Activated naive CD8-positive, alpha-beta T cell treated with anti-CD3 and anti-CD28 coated beads, Interleukin-2, amount 10 ng/mL, durations not matched to agents 7 days and 5 days (primary cell): ENCODE results near the gene CAPN14. TPM values are rescaled to one million over a fixed set of nuclear protein-coding genes. Genes with fewer than 3 reads are reported as not detected.

Experiments used
- ATAC-seq: fragments of 150-1000 bp; cut with Tn5 transposase; one replicate; pipeline ENCODE4 v1.10.0; 2021; ENCODE audit warnings: low read depth, moderate library complexity
- POLR2A ChIA-PET: fragments of 350-600 bp; sonication (Branson Sonifier 250); formaldehyde crosslinking; loops from one replicate; lab custom pipeline; 2021; ENCODE audit warnings: antibody characterized with exemption; lab: Charles Lee
- DNase-seq: peaks from one replicate; pipeline ENCODE4 v3.0.0; 2021
- H3K27ac Mint-ChIP-seq: one replicate; pipeline ENCODE4 v1.8.0; 2022; ENCODE audit warnings: mild to moderate bottlenecking, mixed read lengths
- H3K27me3 Mint-ChIP-seq: one replicate; pipeline ENCODE4 v1.8.0; 2022; ENCODE audit warnings: mild to moderate bottlenecking, moderate library complexity, mixed read lengths
- H3K36me3 Mint-ChIP-seq: one replicate; pipeline ENCODE4 v1.8.0; 2021; ENCODE audit warnings: mild to moderate bottlenecking, mixed read lengths
- H3K4me1 Mint-ChIP-seq: one replicate; pipeline ENCODE4 v1.8.0; 2021; ENCODE audit warnings: mixed read lengths
- H3K4me3 Mint-ChIP-seq: one replicate; pipeline ENCODE4 v1.8.0; 2022; ENCODE audit warnings: mild to moderate bottlenecking, moderate library complexity, mixed read lengths
- H3K9me3 Mint-ChIP-seq: one replicate; pipeline ENCODE4 v1.8.0; 2021; ENCODE audit warnings: mixed read lengths
- total RNA-seq, 2 experiments: library from RNA; stranded (reverse); gene quantifications; one replicate each; pipeline ENCODE4 v1.2.3, GENCODE V29; 2021

Gene CAPN14
- total RNA-seq, 2 experiments from 2014 or later: 0.17 to 0.28 TPM

- POLR2A ChIA-PET: no interaction called here
- H3K4me1 Mint-ChIP-seq: peaks cover 4% of the 10 kb centered on the region
- no peaks in the 10 kb centered on the region for H3K9me3 Mint-ChIP-seq
- H3K4me3 Mint-ChIP-seq: no peak overlapping the region
- no peaks in the 10 kb centered on the region for H3K36me3 Mint-ChIP-seq
- DNase-seq (no peak), ATAC-seq (no peak)
- H3K27ac Mint-ChIP-seq: no peak overlapping the region
- H3K27me3 Mint-ChIP-seq: peaks cover 23% of the 10 kb centered on the region
Observed at GRCh38 chr2:31226266-31226665, 9.0 kb upstream of the CAPN14 start.

DNA sequence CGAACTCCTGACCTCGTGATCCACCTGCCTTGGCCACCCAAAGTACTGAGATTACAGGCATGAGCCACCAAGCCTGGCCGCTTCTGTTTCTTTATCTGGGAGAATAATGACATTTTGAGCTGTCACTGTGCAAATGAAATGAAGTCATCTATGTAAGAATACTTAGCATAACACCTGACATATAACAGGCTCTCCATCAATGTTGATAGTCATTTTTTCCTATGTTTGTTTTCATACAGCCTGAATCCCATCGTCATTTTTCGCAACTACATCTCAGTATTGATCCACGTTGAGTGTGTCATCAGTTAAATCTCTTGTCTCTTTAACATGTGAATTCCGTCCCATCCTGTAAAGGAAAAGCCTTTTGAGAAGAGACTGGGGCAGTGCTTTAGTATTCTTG is 6.4 kb upstream of the CAPN14 start:
- POLR2A ChIA-PET: no interaction called here
- Mint-ChIP-seq H3K27me3 (peaks cover 23% of the 10 kb centered on the region), H3K36me3 (no peaks in the 10 kb centered on the region), H3K4me1 (peaks cover 7% of the 10 kb centered on the region), H3K4me3 (no peak overlapping the region), H3K9me3 (no peaks in the 10 kb centered on the region), H3K27ac (no peak overlapping the region)
- DNase-seq: no peak
- ATAC-seq: no peak

- Mint-ChIP-seq H3K27ac (no peak overlapping the region), H3K27me3 (peaks cover 21% of the 10 kb centered on the region), H3K4me1 (peaks cover 7% of the 10 kb centered on the region), H3K4me3 (no peak overlapping the region), H3K9me3 (no peaks in the 10 kb centered on the region), H3K36me3 (no peaks in the 10 kb centered on the region)
- ATAC-seq: no peak
- DNase-seq: no peak
- POLR2A ChIA-PET: no interaction called here
Observed at GRCh38 chr2:31223026-31223425, 5.7 kb upstream of the CAPN14 start.

- peaks cover 21% of the 10 kb centered on the region for H3K27me3 Mint-ChIP-seq
- no peak overlapping the region for H3K27ac Mint-ChIP-seq
- DNase-seq: no peak
- no peaks in the 10 kb centered on the region for H3K36me3 Mint-ChIP-seq
- no peaks in the 10 kb centered on the region for H3K9me3 Mint-ChIP-seq
- H3K4me3 Mint-ChIP-seq: no peak overlapping the region
- ATAC-seq: no peak
- POLR2A ChIA-PET: no interaction called here
- H3K4me1 Mint-ChIP-seq: peaks cover 5% of the 10 kb centered on the region
Observed at GRCh38 chr2:31222071-31222470, 4.8 kb upstream of the CAPN14 start.

- H3K36me3 Mint-ChIP-seq: no peaks in the 10 kb centered on the region
- POLR2A ChIA-PET: no interaction called here
- no peaks in the 10 kb centered on the region for H3K9me3 Mint-ChIP-seq
- H3K27me3 Mint-ChIP-seq: peaks cover 21% of the 10 kb centered on the region
- ATAC-seq: no peak
- peaks cover 5% of the 10 kb centered on the region for H3K4me1 Mint-ChIP-seq
- H3K27ac Mint-ChIP-seq: no peak overlapping the region
- no peak for DNase-seq
- H3K4me3 Mint-ChIP-seq: no peak overlapping the region
Observed at GRCh38 chr2:31221544-31221943, 4.2 kb upstream of the CAPN14 start.

DNA sequence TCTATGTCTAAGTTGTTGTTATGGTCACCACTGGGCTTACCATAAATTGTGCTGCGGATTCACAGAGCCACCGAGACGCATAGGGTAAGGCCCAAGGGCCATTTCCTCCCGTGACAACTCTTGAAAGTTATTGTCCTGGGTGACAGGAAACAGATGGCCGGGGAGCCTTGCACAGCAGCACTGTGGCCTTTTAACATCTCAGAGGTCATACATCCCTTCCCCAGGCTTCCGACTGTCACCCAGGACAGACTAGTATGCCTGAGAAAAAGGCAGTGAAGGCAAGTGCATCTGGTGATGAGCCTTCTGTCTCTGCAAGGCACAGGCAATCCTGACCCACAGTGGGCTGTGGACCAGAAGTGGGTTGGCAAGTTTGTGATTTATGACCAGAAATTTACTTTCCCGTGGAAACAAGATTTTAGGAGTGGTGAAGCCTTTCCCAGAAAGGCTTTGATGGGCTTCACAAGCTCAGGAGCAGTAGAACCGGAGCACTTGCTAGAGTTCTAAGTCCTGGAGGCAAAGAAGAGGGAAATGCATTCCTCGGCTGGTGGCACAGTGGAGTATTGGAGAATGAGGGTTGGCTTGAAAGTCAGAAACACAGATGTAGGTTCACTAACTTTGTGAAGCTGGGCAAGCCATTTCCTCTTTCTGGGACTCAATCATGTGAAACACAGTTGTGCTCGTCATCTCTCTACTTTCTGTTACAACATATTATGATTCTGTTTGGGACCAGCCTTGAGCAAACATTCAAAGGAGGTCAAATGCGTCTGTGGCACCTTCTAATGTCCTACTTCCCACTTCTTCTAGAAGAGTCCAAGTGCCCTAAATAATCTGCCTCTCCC is 2.0 kb upstream of the CAPN14 start:
- Mint-ChIP-seq H3K27ac (no peak overlapping the region), H3K27me3 (peaks cover 18% of the 10 kb centered on the region), H3K4me1 (peaks cover 5% of the 10 kb centered on the region), H3K9me3 (no peaks in the 10 kb centered on the region), H3K36me3 (no peaks in the 10 kb centered on the region), H3K4me3 (no peak overlapping the region)
- ATAC-seq (no peak), DNase-seq (no peak)
- POLR2A ChIA-PET: no interaction called here

GRCh38 chr2:31216734-31217133 is 581 bp downstream of the CAPN14 start:
- Mint-ChIP-seq H3K36me3 (no peaks in the 10 kb centered on the region), H3K27me3 (peaks cover 14% of the 10 kb centered on the region), H3K27ac (no peak overlapping the region), H3K4me1 (peaks cover 7% of the 10 kb centered on the region), H3K4me3 (no peak overlapping the region), H3K9me3 (no peaks in the 10 kb centered on the region)
- POLR2A ChIA-PET: no interaction called here
- DNase-seq: no peak
- no peak for ATAC-seq

- Mint-ChIP-seq H3K36me3 (no peaks in the 10 kb centered on the region), H3K4me3 (no peak overlapping the region), H3K9me3 (no peaks in the 10 kb centered on the region), H3K27me3 (peaks cover 5% of the 10 kb centered on the region), H3K4me1 (peaks cover 3% of the 10 kb centered on the region), H3K27ac (no peak overlapping the region)
- no peak for DNase-seq
- POLR2A ChIA-PET: no interaction called here
- ATAC-seq: no peak
Observed at GRCh38 chr2:31214444-31214915, 2.8 kb downstream of the CAPN14 start.

DNA sequence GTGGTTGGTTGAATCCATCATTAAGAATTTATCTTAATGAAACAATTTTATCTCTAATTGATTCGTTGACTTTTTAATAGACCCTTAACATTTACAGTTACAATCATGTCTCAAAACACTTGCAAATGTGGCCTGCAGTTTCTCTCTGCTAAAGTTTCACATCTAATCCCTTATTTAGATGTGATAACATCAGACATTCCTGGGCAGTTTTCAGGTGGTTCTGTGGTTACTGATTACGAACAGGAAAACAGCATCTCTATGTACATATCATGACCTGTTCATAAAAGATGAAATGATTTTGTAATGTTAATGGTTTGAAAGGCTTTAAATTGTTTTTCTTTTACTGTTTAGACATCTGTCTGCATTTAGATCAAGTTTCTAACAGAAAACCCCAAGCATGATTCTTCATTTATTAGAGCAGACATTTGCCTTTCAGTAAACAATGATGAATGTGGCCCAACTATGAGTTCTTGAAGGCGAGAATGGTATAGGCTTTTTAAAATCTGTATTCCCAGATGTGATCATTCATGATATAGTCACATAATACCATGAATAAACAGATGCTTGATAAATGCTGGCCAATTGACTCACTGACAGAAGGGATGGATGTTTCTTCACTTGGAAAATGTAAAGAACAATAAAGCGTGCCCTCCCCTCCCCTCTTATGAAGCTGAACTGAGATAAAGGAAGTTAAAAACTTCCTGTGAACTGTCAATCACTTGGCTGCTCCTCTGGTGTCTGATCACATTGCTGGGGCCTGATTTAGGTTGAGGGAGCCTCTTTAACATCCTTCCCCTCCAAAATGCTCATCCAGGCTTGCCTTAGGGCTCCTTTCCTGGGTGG is 3.5 kb downstream of the CAPN14 start:
- POLR2A ChIA-PET: no interaction called here
- H3K27me3 Mint-ChIP-seq: peaks cover 2% of the 10 kb centered on the region
- no peak for ATAC-seq
- no peak overlapping the region for H3K27ac Mint-ChIP-seq
- no peak overlapping the region for H3K4me3 Mint-ChIP-seq
- no peaks in the 10 kb centered on the region for H3K9me3 Mint-ChIP-seq
- DNase-seq: no peak
- peaks cover 2% of the 10 kb centered on the region for H3K4me1 Mint-ChIP-seq
- H3K36me3 Mint-ChIP-seq: no peaks in the 10 kb centered on the region

DNA sequence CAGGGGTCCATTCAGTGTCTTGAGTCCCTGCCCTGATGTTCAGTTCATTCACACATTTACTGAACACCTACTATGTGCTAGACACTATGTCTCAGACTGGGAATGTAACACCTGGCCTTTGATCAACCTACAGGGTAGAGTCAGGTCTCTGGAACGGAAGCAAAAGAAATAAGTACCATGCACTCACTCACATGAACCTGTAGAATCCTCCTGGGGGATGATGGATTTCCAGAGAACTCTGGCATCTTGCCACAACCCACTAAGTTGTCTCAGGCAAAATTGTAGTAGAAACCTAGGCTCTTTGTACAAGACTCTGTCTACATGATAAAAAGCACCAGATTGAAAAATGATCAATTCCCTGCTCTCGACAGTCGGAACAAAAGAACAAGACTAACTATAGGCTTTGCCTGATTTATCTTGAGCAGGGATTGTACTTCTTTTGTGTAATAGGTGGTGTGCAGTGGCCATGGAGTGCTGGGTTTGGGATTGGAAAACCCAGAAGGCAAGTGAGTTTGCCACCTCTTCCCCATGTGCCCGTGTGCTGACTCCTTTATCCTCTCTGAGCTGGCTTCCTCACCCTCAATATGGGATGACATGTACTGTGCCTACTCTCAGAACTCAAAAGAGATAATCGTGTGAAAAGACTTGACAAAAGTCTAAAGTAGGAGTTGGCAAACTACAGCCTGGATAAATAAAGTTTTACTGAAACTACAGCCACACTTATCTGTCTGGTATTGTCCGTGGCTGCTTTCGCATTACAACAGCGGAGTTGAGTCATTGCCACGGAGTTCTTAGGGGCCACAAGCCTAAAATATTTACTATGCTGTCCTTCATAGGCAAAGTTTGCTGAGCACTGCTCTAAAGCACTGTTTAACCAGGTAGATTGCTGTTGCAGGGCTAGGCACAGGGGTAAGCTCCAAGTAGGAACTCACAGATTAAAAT is 4.4 kb downstream of the CAPN14 start:
- no peak overlapping the region for H3K27ac Mint-ChIP-seq
- H3K4me1 Mint-ChIP-seq: peaks cover 3% of the 10 kb centered on the region
- no peak for DNase-seq
- no peaks in the 10 kb centered on the region for H3K36me3 Mint-ChIP-seq
- H3K9me3 Mint-ChIP-seq: no peaks in the 10 kb centered on the region
- no peak overlapping the region for H3K4me3 Mint-ChIP-seq
- POLR2A ChIA-PET: no interaction called here
- peaks cover 2% of the 10 kb centered on the region for H3K27me3 Mint-ChIP-seq
- no peak for ATAC-seq

GRCh38 chr2:31208240-31208639 is 9.1 kb downstream of the CAPN14 start:
- POLR2A ChIA-PET: no interaction called here
- H3K27ac Mint-ChIP-seq: no peak overlapping the region
- no peak overlapping the region for H3K4me3 Mint-ChIP-seq
- H3K4me1 Mint-ChIP-seq: peaks cover 2% of the 10 kb centered on the region
- ATAC-seq (no peak), DNase-seq (no peak)
- peaks cover 2% of the 10 kb centered on the region for H3K27me3 Mint-ChIP-seq
- no peaks in the 10 kb centered on the region for H3K36me3 Mint-ChIP-seq
- no peaks in the 10 kb centered on the region for H3K9me3 Mint-ChIP-seq

- POLR2A ChIA-PET: no interaction called here
- Mint-ChIP-seq H3K36me3 (no peaks in the 10 kb centered on the region), H3K27me3 (peaks cover 2% of the 10 kb centered on the region), H3K9me3 (no peaks in the 10 kb centered on the region), H3K4me3 (no peak overlapping the region), H3K27ac (no peak overlapping the region), H3K4me1 (peaks cover 2% of the 10 kb centered on the region)
- ATAC-seq: no peak
- DNase-seq: no peak
Observed at GRCh38 chr2:31207790-31208189, 9.5 kb downstream of the CAPN14 start.

DNA sequence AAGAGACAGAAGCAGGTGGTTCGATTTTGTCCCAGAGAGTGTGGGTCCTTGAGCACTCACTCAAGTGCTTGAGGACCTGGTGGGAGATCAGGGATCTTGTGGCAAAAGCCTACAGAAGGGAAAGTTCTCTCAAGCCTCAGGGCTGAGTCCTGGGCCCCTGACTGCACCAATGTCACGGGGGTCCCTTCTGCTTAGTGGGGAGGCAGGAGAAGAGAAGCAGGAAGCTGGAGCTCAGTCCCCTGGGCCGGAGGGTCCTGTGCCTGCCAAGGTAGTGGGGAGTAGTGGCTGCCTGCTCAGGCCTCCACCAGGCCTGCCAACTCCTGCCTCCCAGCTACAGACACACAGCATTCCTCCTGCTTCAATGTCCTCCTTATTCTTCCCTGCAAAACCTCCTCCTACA is 11.7 kb downstream of the CAPN14 start:
- DNase-seq (no peak), ATAC-seq (no peak)
- Mint-ChIP-seq H3K4me1 (peaks cover 2% of the 10 kb centered on the region), H3K4me3 (no peak overlapping the region), H3K9me3 (no peaks in the 10 kb centered on the region), H3K36me3 (no peaks in the 10 kb centered on the region), H3K27ac (no peak overlapping the region), H3K27me3 (peaks cover 2% of the 10 kb centered on the region)
- POLR2A ChIA-PET: no interaction called here
